A549 (cell line): ENCODE measurements around the gene PLEKHG3. TPM values are rescaled to one million over a fixed set of nuclear protein-coding genes. Genes with fewer than 3 reads are reported as not detected.

Experiments
- ATAC-seq, 2 experiments: fragments of 200-7000 bp in 1 of 2; fragments of >200 bp in 1 of 2; cut with Nextera tagmentation in 1 of 2; cut with Tn5 transposase in 1 of 2; 3 replicates each; pipeline versions ENCODE4 v1.8.0 to v1.9.1; 2018 to 2020; ENCODE audit warnings: mild to moderate bottlenecking in 1 of 2, moderate library complexity in 1 of 2
- CTCF ChIA-PET: fragments of 300-600 bp; sonication (Branson Sonifier 250); formaldehyde crosslinking; extraction: SDS; loops from one replicate; lab custom pipeline; 2021; ENCODE audit warnings: antibody characterized with exemption, inconsistent platforms; lab: Yijun Ruan, JAX
- POLR2A ChIA-PET: fragments of 350-600 bp; formaldehyde crosslinking; extraction: SDS; loops from one replicate; lab custom pipeline; 2021; ENCODE audit warnings: antibody characterized with exemption, inconsistent platforms; lab: Yijun Ruan, JAX
- DNase-seq, 2 experiments: peaks; one replicate each; pipeline versions ENCODE4 v3.0.0 to v3.0.0-alpha.2; 2011 to 2016; ENCODE audit warnings: low read depth in 1 of 2, low spot score in 1 of 2
- FAIRE-seq: peaks from 2 replicates; lab custom pipeline; 2011; peaks lifted over from hg19 to GRCh38; lab: Jason Lieb, UNC
- H3K27ac ChIP-seq, 2 experiments: fragments of >200 bp; sonication (Bioruptor Twin); formaldehyde crosslinking; 3 replicates each; pipeline ENCODE4 v1.5.1; 2016 to 2017
- H3K4me1 ChIP-seq: fragments of >200 bp; sonication (Bioruptor Twin); formaldehyde crosslinking; 3 replicates; pipeline ENCODE4 v1.6.1; 2016
- H3K4me2 ChIP-seq: fragments of >200 bp; sonication (Bioruptor Twin); formaldehyde crosslinking; 3 replicates; pipeline ENCODE4 v1.6.1; 2016
- H3K4me3 ChIP-seq: fragments of >200 bp; sonication (Bioruptor Twin); formaldehyde crosslinking; 3 replicates; pipeline ENCODE4 v1.5.1; 2016
- H3K9me3 ChIP-seq: fragments of >200 bp; sonication (Bioruptor Twin); formaldehyde crosslinking; 3 replicates; pipeline ENCODE4 v1.6.1; 2016
- CBX8 ChIP-seq: fragments of 200-600 bp; sonication (generic); IDR thresholded peaks from 2 replicates; pipeline ENCODE4 v1.6.1; 2016
- FOSL2 ChIP-seq, 2 experiments: fragments of 450-650 bp in 1 of 2; fragments of >200 bp in 1 of 2; sonication (Bioruptor Twin) in 1 of 2; formaldehyde crosslinking; IDR thresholded peaks; 2 replicates each; pipeline versions ENCODE4 v1.5.0 to v1.6.1; 2016 to 2020; ENCODE audit warnings: mild to moderate bottlenecking in 1 of 2, moderate library complexity in 1 of 2
- HDAC2 ChIP-seq: fragments of 200-600 bp; sonication (generic); IDR thresholded peaks from 2 replicates; pipeline ENCODE4 v1.6.1; 2016
- HOXB13 ChIP-seq: fragments of 250-450 bp; sonication (Bioruptor Pico); IDR thresholded peaks from 2 replicates; pipeline ENCODE4 v1.5.0; 2020; ENCODE audit warnings: low read depth, mild to moderate bottlenecking, moderate library complexity
- JUNB ChIP-seq: fragments of >200 bp; sonication (Bioruptor Twin); formaldehyde crosslinking; IDR thresholded peaks from 2 replicates; pipeline ENCODE4 v1.6.1; 2016
- KDM1A ChIP-seq: fragments of 200-600 bp; sonication (generic); IDR thresholded peaks from 2 replicates; pipeline ENCODE4 v1.6.1; 2016; ENCODE audit warnings: low read depth, mild to moderate bottlenecking
- MAFK ChIP-seq: fragments of 450-650 bp; IDR thresholded peaks from 2 replicates; pipeline ENCODE4 v1.6.1; 2014; ENCODE audit not compliant: partially characterized antibody
- MAZ ChIP-seq: fragments of 150-350 bp; IDR thresholded peaks from 2 replicates; pipeline ENCODE4 v1.6.1; 2014; ENCODE audit warnings: antibody characterized with exemption, low read depth, low read length, borderline replicate concordance
- NFE2L2 ChIP-seq: fragments of 150-350 bp; conservative IDR thresholded peaks from 2 replicates; pipeline ENCODE4 v1.6.1; 2014; ENCODE audit warnings: low read length
- PBX3 ChIP-seq: IDR thresholded peaks from 2 replicates; pipeline ENCODE4 v1.6.1; 2012
- POLR2AphosphoS2 ChIP-seq: conservative IDR thresholded peaks from 2 replicates; pipeline ENCODE4 v1.6.1; 2012; ENCODE audit warnings: low read length, improper control_type of control experiment, inconsistent platforms
- RCOR1 ChIP-seq: fragments of 150-350 bp; IDR thresholded peaks from 2 replicates; pipeline ENCODE4 v1.6.1; 2014; ENCODE audit warnings: antibody characterized with exemption, low read length, low read depth
- REST ChIP-seq: fragments of 200-600 bp; sonication (generic); IDR thresholded peaks from 2 replicates; pipeline ENCODE4 v1.6.1; 2016; ENCODE audit warnings: antibody characterized with exemption, mild to moderate bottlenecking, moderate library complexity
- TP53 ChIP-seq: fragments of 250-450 bp; sonication (Bioruptor Pico); IDR thresholded peaks from 2 replicates; pipeline ENCODE4 v1.5.0; 2021; ENCODE audit warnings: mild to moderate bottlenecking, moderate library complexity
- ZNF302 ChIP-seq: fragments of 250-450 bp; sonication (Bioruptor Pico); IDR thresholded peaks from 2 replicates; pipeline ENCODE4 v1.9.0; 2021; ENCODE audit warnings: inconsistent platforms, mild to moderate bottlenecking, moderate library complexity
- WGBS: methylation state at CpG from one replicate; pipeline ENCODE4 v1.1.6; 2017; ENCODE audit errors: missing lambda C conversion rate; 5-methylcytosine and 5-hydroxymethylcytosine counted together
- polyA plus RNA-seq, 4 experiments: library from polyadenylated mRNA; depleted of rRNA in 3 of 4; stranded (reverse); fragments of >200 nt; fragmentation: RNase III in 1 of 4; extraction: RNeasy Plus Mini Kit Qiagen cat#74134 plus additional on column Dnase treatment in 1 of 4; gene quantifications; 2 replicates in 3 of 4; 3 replicates in 1 of 4; pipeline ENCODE4 v1.2.3, GENCODE V29; 2011 to 2017

PLEKHG3 gene
- polyA plus RNA-seq, 2 of the 4 experiments (the other 2 are of a cell fraction) = 21.9 to 30.5 TPM

GRCh38 chr14:64786296-64787149, 82.3 kb downstream of the PLEKHG3 start:
- Histone ChIP-seq H3K9me3 (no peaks in the 10 kb centered on the region), H3K4me1 (peaks cover 23% of the 10 kb centered on the region), H3K27ac (no peak overlapping the region), H3K4me3 (no peak overlapping the region), H3K4me2 (no peak overlapping the region)
- no peak for ATAC-seq
- ChIA-PET CTCF (interaction anchor here (1.1 to 14.3 kb wide), 7 partner anchors 8 to 106 kb away, joined by 3 to 139 read pairs (median 4); no protein-coding TSS in a partner anchor), POLR2A (no interaction called here)
- DNase-seq = no peak
- no peak for FAIRE-seq
- TF ChIP-seq FOSL2 (IDR thresholded peaks at IDR 0.05) = no peak
- TF ChIP-seq FOSL2 (CRISPR knock-in tag; IDR thresholded peaks at IDR 0.05) = no peak
- no peak for TF ChIP-seq HDAC2
- no peak for TF ChIP-seq RCOR1
- TF ChIP-seq CBX8 = no peak
- TF ChIP-seq ZNF302 (CRISPR knock-in tag) = no peak
- TF ChIP-seq REST = no peak
- no peak for TF ChIP-seq MAFK
- TF ChIP-seq NFE2L2 = no peak
- TF ChIP-seq POLR2AphosphoS2 = no peak
- no peak for TF ChIP-seq HOXB13 (CRISPR knock-in tag)
- no peak for TF ChIP-seq PBX3
- no peak for TF ChIP-seq TP53 (CRISPR knock-in tag)
- 91% methylated on average over 22 of the region's 24 CpGs for WGBS

- WGBS = 90% methylated on average over 6 of the region's 6 CpGs
- DNase-seq = no peak
- Histone ChIP-seq H3K9me3 (no peaks in the 10 kb centered on the region), H3K4me3 (no peak overlapping the region), H3K4me1 (peaks cover 27% of the 10 kb centered on the region), H3K27ac (no peak overlapping the region), H3K4me2 (no peak overlapping the region)
- ChIA-PET CTCF (interaction anchor here (1.1 to 14.3 kb wide), 6 partner anchors 7 to 105 kb away, joined by 3 to 139 read pairs (median 4); no protein-coding TSS in a partner anchor), POLR2A (no interaction called here)
- no peak for ATAC-seq
- TF ChIP-seq TP53 (CRISPR knock-in tag) (no peak), MAZ (no peak)
- no peak for FAIRE-seq
Observed at GRCh38 chr14:64787619-64788018, 83.4 kb downstream of the PLEKHG3 start.

GRCh38 chr14:64788706-64789105, 84.5 kb downstream of the PLEKHG3 start:
- Histone ChIP-seq H3K4me3 (no peak overlapping the region), H3K9me3 (no peaks in the 10 kb centered on the region), H3K4me1 (peaks cover 27% of the 10 kb centered on the region), H3K27ac (peak overlapping the region; percentile 33 to 71), H3K4me2 (peak overlapping the region; percentile 51)
- FAIRE-seq (peak; percentile 84), DNase-seq (peak; percentile 46 to 62), ATAC-seq (peak; percentile 62 to 81; a peak in 5 of 6 replicates)
- 5% methylated on average over 1 of the region's 1 CpG for WGBS
- ChIA-PET POLR2A (interaction anchor here (1.3 kb wide), 1 partner anchor 248 kb away, joined by 4 read pairs; the partner anchor contains the start of gene HSPA2), CTCF (interaction anchor here (0.6 to 14.3 kb wide), 8 partner anchors 13 to 152 kb away, joined by 3 to 139 read pairs (median 4); no protein-coding TSS in a partner anchor)
- TF ChIP-seq FOSL2 (IDR thresholded peaks at IDR 0.05) (peak; percentile 54; the same call in 1 of the 2 replicates), FOSL2 (CRISPR knock-in tag; IDR thresholded peaks at IDR 0.05) (peak; percentile 73), KDM1A (no peak), JUNB (peak; percentile 45; the same call in 1 of the 2 replicates)
